ENCODE results near the gene ULK4.

ULK4 gene

GRCh38 chr3:41716471-41716870, 245.4 kb downstream of the ULK4 start:
- TF ChIP-seq, protein P1, sequence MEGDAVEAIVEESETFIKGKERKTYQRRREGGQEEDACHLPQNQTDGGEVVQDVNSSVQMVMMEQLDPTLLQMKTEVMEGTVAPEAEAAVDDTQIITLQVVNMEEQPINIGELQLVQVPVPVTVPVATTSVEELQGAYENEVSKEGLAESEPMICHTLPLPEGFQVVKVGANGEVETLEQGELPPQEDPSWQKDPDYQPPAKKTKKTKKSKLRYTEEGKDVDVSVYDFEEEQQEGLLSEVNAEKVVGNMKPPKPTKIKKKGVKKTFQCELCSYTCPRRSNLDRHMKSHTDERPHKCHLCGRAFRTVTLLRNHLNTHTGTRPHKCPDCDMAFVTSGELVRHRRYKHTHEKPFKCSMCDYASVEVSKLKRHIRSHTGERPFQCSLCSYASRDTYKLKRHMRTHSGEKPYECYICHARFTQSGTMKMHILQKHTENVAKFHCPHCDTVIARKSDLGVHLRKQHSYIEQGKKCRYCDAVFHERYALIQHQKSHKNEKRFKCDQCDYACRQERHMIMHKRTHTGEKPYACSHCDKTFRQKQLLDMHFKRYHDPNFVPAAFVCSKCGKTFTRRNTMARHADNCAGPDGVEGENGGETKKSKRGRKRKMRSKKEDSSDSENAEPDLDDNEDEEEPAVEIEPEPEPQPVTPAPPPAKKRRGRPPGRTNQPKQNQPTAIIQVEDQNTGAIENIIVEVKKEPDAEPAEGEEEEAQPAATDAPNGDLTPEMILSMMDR (IDR thresholded peaks at IDR 0.05): peak; percentile 56

DNA sequence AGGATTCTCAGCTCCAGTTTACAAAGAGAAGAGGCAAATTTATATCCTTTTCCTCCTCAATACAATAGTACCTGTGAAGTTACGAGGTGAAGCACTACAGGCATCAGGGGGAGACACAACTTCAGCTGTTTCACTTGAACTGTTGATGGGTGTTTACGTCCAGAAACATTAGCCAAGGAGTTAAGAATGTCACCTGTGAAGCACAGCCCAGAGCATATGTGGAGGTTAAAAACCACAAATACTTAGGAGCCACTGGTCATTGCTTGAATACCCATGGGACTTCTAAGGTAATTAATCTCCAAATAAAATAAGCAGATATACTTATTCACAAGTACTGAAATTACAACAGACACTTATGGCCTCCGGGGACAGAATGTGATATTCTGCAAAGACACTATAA, 246.5 kb downstream of the ULK4 start:
- TF ChIP-seq, protein P1 (IDR thresholded peaks at IDR 0.05): no peak

DNA sequence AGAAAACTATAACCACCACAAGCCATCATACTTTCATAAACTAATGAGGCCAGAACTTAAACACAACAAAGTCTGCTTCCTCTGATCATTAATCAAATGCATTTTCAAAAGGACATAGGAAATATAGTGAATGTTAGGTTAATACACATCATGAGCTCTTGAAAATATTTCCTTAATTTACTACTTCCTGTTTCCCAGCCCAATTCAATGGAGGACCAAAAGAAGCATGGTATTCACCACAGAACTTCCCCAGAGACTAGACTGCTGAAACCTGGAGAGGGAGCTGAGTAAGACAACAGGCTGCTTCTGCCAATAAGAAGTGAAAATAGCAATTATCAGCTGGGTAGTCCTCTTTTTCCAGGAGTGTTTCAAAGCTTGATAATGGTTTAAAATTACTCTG, 250.3 kb downstream of the ULK4 start:
- TF ChIP-seq, protein P1 (IDR thresholded peaks at IDR 0.05): no peak

DNA sequence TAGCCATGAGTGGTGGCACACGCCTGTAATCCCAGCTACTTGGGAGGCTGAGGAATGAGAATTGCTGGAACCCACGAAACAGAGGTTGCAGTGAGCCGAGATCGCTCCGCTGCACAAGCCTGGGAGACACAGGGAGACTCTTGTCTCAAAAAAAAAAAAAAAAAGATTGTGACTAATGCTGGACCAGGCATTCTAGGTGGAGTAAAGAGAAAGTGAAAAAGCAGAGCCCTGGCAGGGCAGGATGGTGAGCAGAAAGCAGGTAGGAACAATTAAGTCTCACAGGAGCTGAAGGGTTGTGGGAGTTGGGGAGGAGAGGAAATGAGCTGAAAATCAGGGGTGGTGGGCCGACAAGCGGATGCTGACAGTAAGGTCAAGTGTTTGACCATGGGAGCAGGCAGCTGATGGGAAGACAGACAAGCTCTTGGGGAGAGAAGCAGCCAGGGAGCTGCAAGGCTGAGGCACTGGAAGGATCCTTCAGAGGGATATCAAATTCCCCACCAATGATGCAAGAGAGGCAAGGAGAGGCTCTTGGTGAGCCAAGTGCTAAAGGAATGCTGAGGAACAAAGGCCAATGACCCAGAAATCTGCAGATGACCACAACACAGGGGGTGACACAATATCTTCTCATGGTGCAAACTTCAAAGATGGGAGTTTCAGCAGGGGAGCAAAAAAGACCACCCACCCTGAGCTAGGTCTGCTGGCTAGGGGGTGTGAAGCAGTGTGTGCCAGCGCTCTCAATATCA, 251.1 kb downstream of the ULK4 start:
- TF ChIP-seq, protein P1 (IDR thresholded peaks at IDR 0.05): no peak

DNA sequence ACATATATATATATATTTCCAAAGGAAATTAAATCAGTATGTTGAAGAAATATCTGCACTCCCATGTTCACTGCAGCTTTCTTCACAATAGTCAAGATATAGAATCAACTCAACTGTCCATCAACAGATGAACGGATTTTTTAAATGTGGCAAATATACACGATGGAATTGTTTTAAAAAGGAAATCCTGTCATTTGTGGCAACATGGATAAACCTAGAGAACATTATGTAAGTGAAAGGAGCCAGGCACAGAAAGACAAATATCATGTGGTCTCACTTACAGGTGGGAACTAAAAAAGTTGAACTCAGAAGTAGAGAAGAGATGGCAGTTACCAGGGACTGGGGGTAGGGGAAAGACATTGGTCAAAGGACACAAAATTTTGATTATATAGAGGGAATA, 253.7 kb downstream of the ULK4 start:
- TF ChIP-seq, protein P1 (IDR thresholded peaks at IDR 0.05): no peak

DNA sequence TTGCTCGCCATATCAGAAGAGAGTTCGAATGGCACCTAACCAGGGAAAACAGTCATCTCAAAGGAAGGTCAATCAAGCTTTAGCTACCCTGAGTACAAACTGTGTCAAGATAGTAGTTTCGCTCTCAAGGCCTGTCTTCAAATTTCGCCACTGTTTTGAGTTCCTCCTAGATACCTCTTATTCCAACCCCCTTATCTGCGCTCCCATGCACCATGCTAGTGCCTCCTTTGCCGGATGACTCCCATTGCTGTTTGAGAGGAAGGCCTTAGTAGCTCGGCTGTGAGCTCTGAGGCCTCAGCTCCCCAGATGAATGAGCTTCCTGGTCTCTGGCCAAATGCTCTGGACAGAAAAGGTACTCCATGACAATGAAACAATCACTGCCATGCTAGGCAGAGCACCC, 256.0 kb downstream of the ULK4 start:
- TF ChIP-seq, protein P1 (IDR thresholded peaks at IDR 0.05): no peak

DNA sequence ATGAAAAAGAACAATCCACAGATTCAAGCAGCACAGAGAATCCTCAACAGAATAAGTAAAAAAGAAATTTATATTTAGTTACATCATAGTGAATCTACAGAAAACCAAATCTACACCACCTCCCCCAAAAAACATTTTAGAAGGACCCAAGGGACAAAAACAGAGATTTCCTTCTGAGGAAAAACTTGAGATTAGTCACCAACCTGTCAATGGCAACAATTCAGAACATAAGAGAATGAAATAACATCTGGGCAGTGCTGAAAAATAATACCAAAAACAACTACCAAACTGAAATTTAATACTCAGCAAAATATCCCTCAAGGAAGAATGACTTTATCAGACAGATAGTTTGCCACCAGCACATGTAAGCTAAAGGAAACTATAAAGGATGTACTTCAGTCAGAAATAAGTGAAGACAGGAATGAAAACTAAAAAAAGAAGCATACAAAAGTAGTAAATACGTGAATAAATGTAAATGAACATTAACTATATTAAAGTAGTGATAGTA, 260.7 kb downstream of the ULK4 start:
- TF ChIP-seq, protein P1 (IDR thresholded peaks at IDR 0.05): no peak
